Erythroblast (primary cell): Measurements from ENCODE around the gene TRPM8.

Source experiments
- GATA1 ChIP-seq: IDR thresholded peaks from 2 replicates; pipeline ENCODE4 v1.6.1; 2011; ENCODE audit warnings: low read depth, mild to moderate bottlenecking, control low read depth, low read length, moderate library complexity
- POLR2A ChIP-seq: IDR thresholded peaks from 2 replicates; pipeline ENCODE4 v1.6.1; 2011; ENCODE audit warnings: mild to moderate bottlenecking, low read length

- TF ChIP-seq POLR2A (no peak), GATA1 (no peak)
Observed at GRCh38 chr2:234005126-234005525, 88.0 kb downstream of the TRPM8 start.
